ENCODE data around the gene RPS6KL1.
A peak's percentile ranks its signal among the peaks of the same experiment; 100 is the strongest.

Gene RPS6KL1

DNA sequence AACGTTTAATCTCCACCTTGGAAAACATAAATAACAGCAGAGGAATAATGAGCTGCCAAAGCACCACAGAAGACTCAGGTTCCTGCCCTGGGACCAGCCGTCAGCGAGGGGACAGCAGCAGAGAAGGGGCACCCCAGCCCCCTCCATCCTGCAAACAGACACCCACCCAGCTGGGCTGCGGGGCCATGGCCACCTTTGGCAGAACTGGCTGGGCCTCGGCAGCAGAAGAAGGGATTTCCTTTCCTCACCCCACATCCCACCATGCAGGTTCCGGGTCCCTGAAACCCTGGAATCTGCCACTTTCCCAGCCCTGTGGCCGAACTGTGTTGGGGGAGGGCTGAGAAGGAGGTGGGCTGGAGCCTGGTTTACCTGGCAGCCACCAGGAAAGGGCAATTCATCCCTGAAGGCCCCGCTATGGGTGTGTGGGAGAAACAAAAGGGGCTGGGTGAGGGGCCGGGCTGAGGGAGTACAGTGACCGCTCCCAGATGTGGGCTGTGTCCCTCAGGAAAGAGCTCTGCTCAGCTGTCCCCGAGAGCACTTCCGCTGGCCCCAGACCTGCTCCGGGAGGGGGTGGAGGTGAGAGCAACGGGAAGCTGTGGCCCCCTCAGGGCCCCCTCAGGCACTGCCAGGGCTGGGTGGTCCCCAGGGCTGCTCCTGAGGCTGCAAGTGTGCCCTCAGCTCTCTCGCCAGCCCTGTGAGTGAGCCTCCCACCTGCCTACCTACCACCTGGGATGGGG lies 28.6 kb upstream of the RPS6KL1 start:
- DNase-seq (ENCODE audit: low read depth): no peak

DNA sequence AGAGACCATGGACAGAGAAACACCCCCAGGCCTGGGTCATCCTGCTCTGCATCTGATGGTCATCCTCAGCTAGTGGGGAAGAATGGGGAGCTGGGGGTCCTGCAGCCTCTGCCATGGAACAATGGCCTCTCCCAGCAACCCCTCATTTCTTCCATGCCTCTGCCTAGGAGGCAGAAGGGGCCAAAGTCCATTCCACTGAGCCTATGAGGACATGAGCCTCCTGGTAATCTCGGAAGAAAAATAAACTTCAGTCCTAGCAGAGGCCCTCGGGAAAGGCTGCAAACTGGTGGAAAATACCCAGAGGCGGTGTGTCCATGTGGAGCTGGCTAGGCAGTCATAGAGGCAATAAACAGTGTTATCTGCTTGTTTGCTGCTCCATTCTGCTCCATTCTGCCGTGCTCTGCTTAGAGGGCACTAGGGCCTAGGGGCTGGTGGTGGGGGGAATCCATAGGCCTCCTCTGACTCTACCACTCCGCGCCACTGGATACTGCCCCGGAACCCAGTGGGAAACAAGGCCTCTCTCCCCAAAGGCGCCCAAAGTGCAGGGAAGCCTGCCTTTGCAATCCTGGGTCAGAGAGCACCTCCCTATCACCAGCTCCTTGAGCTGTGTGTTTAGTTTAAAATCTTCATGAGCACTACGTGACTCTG lies 27.9 kb upstream of the RPS6KL1 start:
- no peak for DNase-seq (ENCODE audit: low read depth)

DNA sequence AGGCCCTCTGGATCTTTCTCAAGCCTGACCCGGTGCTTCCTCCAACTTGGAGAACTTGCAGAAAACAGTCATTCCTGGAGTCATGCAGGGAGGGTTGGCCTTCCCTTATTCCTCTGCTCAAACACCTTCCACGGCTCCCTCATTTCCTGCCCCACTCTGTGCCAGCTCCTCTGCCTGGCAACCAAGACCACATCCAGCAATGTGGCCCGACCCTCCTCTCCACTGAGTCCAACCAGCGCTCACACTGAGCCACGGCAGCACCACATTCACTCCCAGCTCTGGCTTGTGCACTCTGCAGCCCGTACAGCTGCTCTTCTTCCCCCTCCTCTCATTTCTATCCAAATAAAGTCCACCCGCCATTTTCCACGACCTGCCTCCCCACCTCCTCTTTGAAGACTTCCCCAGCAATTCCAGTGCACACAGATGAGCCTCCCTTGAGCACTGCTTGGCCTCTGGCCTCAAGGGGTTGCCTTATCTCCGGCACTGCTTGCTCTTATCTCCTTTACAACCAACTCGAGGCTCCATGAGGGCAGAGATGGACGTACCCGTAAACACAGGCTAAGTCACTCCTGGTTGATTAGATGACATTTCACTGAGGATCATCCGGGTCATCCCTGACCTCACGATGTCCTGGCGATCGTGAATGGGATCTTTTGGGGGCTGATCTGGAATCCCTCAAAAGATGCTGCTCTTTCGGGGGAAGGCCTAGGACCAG lies 27.0 kb upstream of the RPS6KL1 start:
- DNase-seq (ENCODE audit: low read depth): no peak

DNA sequence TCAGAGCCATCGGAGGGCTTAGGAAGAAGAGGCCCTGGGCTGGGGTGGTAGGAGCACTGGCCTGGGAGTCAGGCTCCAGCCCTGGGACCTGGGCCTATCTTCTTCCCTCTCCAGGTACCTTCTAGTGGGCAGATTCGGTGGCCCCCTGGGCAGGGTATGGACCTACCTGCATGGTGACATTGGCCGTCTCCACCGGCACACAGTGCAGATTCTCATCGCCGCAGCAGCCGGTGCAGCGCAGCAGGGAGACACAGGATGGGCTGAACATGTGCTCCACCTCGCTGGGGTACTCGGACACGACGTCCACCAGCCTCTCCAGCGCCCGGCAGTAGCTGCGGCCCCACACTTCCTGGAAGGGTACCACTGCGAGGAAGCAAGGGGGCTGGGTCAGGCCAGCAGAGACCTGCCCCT lies 26.1 kb upstream of the RPS6KL1 start:
- no peak for DNase-seq (ENCODE audit: low read depth)

DNA sequence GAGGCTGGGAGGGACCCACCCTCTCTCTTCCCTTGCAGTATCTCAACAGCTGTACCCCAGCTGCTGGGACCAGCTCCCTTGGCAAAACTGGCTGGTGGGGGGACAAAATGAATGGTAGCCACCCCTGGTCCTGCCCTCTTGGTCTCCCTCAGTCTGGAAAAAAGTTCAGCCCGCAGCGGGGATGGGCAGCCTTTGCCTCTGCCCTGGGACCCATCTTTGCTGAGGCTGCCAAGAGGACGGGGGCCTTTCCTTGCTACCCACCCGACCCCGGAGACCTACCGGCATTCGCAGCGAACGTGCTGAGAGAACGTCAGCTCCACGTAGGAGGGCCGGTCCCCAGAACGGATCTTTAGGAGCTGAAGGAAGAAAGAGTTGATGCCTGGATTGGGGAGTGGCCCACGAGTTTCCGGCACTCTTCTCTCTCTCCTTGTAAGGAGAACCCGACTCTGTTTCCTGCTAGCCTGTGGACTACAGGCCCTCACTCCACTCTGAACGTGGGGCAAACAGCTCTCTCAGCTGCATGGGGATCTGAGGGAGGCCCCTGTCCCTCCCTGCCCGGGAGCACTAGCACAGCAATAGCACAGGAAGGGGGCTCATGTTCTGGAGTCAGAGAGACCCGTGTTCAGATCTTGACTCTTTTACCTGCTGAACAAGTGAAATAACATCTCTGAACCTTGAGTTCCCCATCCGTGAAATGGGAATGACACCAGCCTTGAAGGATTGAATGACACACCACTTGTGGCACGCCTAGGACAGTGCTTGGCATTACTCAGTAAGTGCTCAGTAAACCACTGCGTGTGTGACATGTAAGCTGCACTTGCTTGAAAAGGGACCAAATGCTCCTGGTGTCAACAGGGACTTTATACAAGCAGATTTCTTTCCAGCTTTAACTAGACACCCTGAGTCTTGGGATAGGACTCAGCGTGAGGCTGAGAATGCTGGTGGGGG lies 25.4 kb upstream of the RPS6KL1 start:
- DNase-seq (ENCODE audit: low read depth): no peak

DNA sequence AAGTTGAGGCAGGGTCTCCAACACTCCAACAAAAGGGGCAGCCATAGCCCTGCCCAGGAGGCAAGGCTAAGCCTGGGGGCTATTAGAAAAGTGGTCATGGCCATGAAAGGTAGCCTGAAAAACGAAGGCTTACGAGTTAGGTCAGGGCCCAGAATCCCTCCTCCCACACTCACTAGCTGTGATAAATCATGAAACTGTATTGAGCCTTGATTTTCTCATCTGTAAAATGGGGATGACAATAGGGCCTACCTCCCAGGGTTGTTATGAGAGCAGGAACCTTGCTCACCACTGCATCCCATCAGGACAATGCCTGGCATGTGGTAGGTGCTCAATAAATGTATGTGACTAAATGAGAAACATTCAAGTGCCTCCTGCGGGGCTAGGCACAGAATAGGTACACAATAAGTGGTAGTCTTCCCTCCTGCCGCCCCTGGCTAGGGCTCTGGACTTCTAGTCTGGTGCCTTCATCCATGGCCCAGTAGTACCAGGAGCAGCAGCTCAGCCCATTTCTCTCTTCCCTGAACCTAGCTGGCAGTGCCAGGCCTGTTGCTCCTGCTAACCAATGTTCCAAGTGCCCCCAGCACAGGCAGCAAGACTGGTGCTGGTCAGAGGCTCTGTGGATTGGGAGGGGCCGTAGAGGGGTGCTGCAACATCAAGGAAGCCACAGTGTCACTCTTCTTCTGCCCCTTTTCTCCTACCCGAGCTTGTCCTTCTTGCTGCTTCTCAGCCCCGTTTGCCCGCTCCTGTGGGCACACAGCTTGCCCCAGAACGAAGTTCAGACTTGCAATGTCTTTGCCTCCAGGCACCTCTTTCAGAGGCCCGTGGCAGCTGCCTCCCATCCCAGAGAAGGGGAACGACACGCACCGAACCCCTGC lies 24.5 kb upstream of the RPS6KL1 start:
- DNase-seq (ENCODE audit: low read depth): no peak

DNA sequence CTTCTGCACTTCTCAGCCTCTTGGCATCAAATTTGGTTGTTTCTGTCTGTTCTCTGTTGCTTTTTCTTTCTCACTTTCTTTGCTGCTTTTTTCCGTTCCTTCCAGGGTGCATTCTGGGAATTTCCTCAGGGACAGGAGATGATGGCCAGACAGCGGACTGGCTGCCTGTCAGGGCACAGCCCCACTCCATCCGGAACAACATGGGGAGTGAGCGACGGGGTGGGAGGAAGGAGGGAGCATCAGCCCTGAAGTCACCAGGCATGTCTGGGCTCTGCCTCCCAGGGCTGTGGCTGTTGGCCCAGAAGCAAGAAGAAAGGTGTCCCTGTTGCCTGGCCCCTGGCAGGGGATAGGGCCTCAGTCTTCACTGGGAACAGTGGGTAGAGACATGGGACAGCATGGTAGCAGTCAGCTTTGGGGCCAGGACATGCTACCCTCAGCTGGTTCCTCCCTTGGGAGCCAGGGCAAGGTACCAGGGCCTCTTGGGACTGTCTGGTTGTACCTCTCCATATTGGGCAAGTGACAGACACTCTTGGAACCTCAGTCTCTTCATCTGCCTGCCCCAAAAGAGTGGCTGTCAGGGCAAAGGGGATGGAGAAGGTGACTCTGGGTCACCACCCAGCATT lies 23.7 kb upstream of the RPS6KL1 start:
- DNase-seq (ENCODE audit: low read depth): peak; percentile 18

DNA sequence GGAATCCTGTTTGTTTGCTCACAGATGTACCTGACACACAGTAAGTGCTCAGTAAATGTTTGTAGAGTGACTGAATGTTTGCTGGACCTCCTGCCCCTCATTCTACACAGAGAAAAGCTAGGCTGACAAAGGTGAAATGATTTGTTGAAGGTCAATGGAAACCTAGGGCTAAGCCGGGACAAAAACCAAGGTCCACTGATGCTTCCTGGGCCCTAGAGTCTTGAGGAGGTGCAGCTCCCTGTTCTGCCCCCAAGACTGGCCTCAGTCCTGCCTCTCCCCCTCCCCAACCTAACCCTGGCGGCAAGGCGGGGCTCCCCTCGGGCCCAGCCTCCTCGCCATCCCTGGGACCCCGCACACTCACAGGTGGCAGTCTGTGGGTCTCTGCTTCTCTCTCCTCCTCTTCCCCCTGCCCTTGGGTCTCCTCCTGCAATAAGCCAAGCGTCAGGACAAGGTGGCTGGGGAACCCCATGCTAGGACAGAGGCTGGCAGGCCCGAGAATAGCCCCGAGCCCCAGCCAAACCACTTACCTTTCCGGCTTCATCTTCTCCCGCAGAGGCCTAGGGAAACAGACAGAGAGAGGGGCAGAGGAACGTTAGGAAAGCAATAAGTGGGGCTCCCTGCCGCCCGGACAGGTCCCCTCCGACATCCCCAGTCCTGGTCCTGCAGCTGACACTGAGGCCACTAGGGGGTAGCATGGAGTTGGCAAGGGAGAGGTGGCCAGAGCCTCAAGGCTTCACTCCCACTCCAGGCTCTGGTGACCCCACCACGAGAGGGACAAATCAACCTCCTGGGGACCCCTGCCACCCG lies 23.0 kb upstream of the RPS6KL1 start:
- peak; percentile 81 for DNase-seq (ENCODE audit: low read depth)

DNA sequence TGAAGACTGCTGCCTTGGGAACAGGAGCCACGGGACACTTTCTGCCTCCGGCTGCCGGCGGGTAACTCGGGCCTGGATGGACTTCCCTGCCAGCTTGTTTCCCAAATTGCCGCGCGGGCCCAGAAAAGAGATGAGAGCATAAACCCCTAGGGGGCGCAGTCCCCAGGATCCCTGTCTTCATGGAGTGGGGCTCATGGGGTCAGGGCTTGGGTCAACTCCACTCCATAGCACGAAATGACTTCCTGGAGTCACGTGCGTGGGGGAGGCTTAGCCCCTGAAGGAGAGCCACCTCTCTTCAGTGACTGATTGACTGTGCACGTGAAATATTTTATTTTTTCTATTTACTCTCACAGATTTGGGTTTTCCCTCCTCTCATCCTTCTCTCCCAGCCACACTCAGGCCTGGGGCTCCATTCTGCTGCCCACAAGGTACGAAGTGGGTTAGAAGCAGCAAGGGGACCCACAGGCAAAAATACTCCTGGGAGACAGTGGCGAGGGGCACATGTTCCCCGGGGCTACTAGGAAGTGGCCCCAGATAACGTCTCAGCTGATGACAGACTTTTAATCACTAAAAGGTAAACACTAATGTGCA lies 22.3 kb upstream of the RPS6KL1 start:
- peak; percentile 73 for DNase-seq (ENCODE audit: low read depth)

DNA sequence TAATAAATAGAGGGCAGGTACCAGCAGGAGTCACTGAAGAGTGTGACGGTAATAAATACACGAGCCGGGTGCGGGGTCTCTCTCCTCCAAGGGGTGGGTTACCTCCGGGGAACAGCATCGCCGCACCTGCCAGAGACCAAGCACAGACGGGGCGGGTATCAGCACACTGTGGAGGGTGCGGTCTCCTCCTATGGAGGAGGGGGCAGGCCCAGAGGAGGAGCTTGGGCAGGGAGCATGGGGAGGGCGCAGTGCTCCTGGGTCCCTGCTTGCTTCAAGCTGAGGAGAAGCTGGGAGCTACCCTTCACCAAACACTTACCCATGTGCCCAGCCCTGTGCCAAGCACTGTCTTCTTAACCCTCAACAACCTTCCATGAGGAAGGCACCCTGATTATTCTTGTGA lies 19.5 kb upstream of the RPS6KL1 start:
- DNase-seq (ENCODE audit: low read depth): no peak

DNA sequence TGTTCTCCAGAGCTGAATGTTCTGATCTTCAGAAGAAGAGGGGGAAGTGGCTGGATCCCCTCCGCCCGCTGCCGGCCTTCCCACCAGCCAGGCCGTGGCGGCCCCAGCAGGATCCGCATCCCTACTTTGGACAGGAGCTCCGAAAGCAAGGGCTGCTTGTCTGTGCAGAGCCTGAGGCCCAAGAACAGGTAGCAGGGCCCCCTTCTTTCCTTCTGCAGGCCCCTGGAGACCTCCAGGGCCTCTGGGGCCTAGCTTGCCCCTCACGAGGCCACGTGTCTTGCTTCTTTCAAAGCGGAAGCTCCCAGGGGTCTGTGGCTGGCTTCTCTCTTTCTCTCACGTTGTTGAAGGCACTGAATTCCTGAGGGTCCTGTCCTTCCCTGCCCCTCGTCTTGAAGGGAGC lies 19.1 kb upstream of the RPS6KL1 start:
- DNase-seq (ENCODE audit: low read depth): no peak

DNA sequence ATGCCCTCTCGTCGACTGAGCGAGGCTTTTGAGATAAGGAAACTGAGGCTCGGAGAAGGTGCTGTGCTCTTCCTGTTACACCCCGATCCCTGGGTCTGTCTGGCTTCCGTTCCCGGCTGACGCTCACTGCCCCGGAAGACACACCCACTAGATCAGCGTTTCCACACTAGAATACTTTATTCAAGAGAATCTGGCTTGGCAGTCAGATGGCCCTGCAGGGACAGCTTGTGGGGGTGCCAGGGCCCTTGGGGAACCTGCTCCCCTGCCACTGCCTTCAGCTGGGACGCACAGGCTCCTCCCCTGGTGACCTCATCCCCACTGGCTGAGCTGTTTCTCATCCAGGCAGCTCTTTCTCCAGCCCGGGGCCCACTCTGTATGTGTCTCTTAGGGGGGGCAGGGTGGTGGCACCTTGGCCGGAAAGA lies 18.6 kb upstream of the RPS6KL1 start:
- DNase-seq (ENCODE audit: low read depth): peak; percentile 76

DNA sequence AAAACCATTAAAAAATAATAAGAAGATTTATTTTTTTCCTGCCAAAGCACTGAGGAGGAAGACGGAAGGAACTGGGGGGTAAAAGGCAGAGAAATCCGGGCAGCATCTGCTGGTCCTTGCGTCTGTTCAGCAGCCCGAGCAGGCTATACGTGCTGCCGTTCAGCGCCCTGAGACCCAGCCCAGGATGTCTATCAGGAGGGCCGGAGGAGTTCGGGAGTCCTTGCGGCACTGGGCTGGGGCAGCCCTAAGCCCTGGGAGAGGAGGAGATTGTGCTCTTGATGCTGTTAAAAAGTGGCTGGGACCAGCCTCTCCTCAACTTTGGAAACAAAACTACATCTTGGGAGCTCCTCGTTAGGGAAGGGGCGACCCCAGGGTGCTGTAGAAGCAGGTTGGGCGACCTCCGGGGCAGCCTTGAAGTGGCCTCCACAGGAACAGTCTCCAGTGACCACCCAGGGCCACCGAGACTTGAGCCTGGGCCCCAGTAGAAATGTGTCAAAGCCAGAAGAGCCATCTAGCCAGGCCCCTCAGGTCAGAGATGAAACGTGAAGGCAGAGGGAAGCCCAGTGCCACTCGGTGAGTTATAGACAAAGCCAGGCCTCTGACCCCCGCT lies 18.0 kb upstream of the RPS6KL1 start:
- DNase-seq (ENCODE audit: low read depth): no peak

DNA sequence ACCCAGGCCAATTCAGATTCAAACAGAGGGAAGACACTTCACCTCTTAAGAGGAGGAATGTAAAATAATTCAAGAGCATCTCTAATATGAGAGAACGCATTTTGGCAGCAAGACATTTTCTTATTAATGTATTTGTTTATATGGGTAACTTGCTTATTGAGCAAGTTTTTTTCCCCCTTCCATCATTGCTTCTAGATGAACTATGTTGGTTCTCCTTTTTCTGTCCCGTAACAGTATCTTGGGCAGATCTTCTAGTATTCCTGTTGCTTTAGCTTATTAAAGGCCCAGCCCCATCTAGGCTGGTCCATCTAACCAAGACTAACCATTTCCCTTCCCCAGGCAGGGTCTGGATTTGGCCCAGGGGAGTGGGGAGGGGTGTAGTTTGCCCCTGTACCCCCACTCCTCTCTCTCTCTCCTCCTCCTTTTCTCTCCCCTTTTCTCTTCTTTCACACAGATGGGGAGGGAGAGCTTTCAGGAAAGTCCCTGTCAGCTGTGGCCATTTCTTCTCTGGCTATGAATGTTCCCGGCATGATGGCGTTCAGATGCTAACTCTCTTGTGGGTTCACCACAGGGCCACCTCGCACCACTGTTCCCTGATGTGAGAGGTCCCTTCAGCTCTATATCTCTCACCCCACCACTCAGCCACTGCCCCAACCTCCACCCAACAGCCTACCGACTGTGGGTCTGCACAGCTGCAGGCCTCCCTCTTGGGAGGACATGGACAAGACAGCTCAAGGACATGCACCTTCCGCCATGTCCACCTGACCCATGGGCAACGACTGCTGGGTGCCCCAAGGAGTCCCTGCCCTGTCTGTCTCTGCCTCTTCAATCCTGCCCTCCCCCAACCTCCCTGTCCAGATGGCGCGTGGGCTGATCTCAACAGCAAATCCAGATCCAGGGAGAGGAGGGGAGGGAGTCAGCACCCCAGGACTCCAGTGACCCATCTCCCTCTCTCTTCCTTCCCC lies 15.8 kb upstream of the RPS6KL1 start:
- no peak for DNase-seq (ENCODE audit: low read depth)

DNA sequence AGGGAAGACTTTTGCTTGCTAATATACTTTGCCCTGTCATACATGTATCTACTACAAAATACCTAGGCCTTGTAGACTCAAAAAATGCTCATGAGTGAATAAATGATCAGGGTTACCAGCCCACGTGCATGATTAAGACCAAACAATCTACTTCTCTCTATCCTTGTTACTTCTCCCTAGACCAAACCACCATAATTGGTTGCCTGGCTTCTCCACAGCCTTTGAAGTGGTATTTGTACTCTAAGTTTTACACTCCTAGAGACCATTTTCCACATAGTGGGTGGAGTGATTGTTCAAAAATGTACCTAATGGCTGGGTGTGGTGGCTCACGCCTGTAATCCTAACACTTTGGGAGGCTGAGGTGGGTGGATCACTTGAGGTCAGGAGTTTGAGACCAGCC lies 14.1 kb upstream of the RPS6KL1 start:
- no peak for DNase-seq (ENCODE audit: low read depth)

DNA sequence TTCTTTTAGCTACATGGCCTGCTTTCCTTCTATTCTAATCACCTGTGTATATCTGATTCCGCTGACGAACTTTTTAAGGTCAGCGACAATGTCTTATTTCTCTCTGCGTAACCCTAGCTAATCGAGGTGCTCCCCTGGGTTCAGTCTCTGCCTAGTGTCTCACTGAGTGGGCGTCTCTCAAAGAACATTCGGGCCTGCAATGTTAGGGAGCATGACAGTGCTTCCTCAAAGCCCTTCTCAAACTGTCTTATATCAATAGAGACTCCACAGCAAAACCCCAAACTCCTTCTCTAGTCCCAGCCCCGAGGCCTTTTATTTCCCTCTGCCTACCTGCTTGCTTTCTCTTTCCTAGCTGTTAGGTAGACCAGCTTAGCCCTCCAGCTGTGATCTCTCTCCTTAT lies 13.7 kb upstream of the RPS6KL1 start:
- no peak for DNase-seq (ENCODE audit: low read depth)

DNA sequence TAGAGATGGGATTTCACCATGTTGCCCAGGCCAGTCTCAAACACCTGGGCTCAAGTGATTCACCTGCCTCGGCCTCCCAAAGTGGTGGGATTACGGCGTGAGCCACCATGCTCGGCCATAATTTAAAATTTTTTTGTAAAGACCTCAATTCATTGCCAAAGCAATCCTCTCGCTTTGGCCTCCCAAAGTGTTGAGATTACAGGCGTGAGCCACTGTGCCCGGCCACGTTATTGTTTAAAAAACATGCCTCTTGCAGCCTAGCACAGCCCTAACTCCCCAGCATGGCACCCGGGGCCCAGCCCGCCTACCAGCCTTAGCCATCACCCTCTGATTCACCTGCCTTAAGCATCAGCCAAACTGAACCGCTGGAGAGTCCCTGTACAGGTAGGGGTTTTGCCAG lies 13.1 kb upstream of the RPS6KL1 start:
- DNase-seq (ENCODE audit: low read depth): no peak

DNA sequence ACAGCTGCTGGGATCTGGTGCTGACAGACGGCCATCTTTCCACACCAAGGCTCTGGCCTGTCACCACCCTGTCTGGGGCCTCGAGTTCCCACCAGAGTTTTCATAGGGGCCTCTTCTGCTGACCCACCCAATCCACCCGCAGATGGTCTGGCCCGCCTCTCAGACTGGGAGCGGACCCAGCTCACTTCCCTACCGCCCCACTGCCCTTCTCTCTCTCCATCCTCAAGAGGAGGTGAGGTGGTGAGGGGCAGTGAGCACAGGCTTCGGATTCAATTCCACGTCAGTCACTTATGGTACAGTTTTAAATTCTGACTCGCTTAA lies 12.3 kb upstream of the RPS6KL1 start:
- DNase-seq (ENCODE audit: low read depth): no peak

Measured in ELR (cell line).